OCI-LY1 (cell line): ENCODE data around the gene CCT7.
A peak's percentile ranks its signal among the peaks of the same experiment; 100 is the strongest.
"Not testable (repeated sequence)": the region's sequence is repeated elsewhere in the genome, so short reads cannot be mapped to it uniquely, and the experiment has no call there.

Experiments
- H2AFZ ChIP-seq: fragments of 200-600 bp; sonication (generic), shearing (Covaris generic); 2 replicates; pipeline ENCODE4 v1.6.0; 2014; ENCODE audit warnings: antibody characterized with exemption, mild to moderate bottlenecking, low read length
- H3F3A ChIP-seq: fragments of 200-600 bp; sonication (generic), shearing (Covaris generic); 2 replicates; pipeline ENCODE4 v1.6.0; 2014; ENCODE audit warnings: mild to moderate bottlenecking, antibody characterized with exemption, low read length, moderate library complexity; ENCODE audit not compliant: insufficient read depth
- H3K27ac ChIP-seq: fragments of 200-600 bp; sonication (generic); 2 replicates; pipeline ENCODE4 v1.5.1; 2014; ENCODE audit warnings: low read length, mixed run types, mild to moderate bottlenecking, low read depth; ENCODE audit not compliant: poor library complexity, severe bottlenecking
- H3K27me3 ChIP-seq: fragments of 200-600 bp; sonication (generic); 2 replicates; pipeline ENCODE4 v1.6.0; 2014; ENCODE audit warnings: antibody characterized with exemption, mild to moderate bottlenecking, low read length, moderate library complexity; ENCODE audit not compliant: insufficient read depth
- H3K36me3 ChIP-seq: fragments of 200-600 bp; sonication (generic); 2 replicates; pipeline ENCODE4 v1.6.1; 2014; ENCODE audit warnings: mild to moderate bottlenecking, antibody characterized with exemption, low read length, moderate library complexity, mixed read lengths; ENCODE audit not compliant: insufficient read depth
- H3K4me1 ChIP-seq: fragments of 200-600 bp; sonication (generic); 2 replicates; pipeline ENCODE4 v1.5.1; 2014; ENCODE audit warnings: mild to moderate bottlenecking, low read length, moderate library complexity; ENCODE audit not compliant: insufficient read depth, severe bottlenecking
- H3K4me2 ChIP-seq: fragments of 200-600 bp; sonication (generic), shearing (Covaris generic); 2 replicates; pipeline ENCODE4 v1.6.1; 2014; ENCODE audit warnings: low read length
- H3K4me3 ChIP-seq: fragments of 200-600 bp; sonication (generic); 2 replicates; pipeline ENCODE4 v1.5.1; 2014; ENCODE audit warnings: low read length, low read depth, mild to moderate bottlenecking, mixed read lengths; ENCODE audit not compliant: poor library complexity, severe bottlenecking
- H3K79me2 ChIP-seq: fragments of 200-600 bp; shearing (Covaris generic); 2 replicates; pipeline ENCODE4 v1.6.1; 2016; ENCODE audit warnings: mixed run types, low read length, mixed read lengths; ENCODE audit not compliant: insufficient read depth
- H3K9ac ChIP-seq: fragments of 200-600 bp; sonication (generic), shearing (Covaris generic); 2 replicates; pipeline ENCODE4 v1.6.1; 2014; ENCODE audit warnings: mild to moderate bottlenecking, low read length, mixed read lengths
- H3K9me2 ChIP-seq: fragments of 200-600 bp; sonication (generic), shearing (Covaris generic); 2 replicates; pipeline ENCODE4 v1.6.1; 2014; ENCODE audit warnings: low read depth, mild to moderate bottlenecking, low read length, mixed read lengths
- H3K9me3 ChIP-seq: fragments of 200-600 bp; shearing (Covaris generic); 2 replicates; pipeline ENCODE4 v1.6.1; 2014; ENCODE audit warnings: low read length, mixed read lengths
- H4K20me1 ChIP-seq: fragments of 200-600 bp; sonication (generic), shearing (Covaris generic); 2 replicates; pipeline ENCODE4 v1.6.0; 2016; ENCODE audit warnings: mild to moderate bottlenecking, low read length; ENCODE audit not compliant: insufficient read depth
- CTCF ChIP-seq: fragments of 200-600 bp; sonication (generic), shearing (Covaris generic); IDR thresholded peaks from 2 replicates; pipeline ENCODE4 v1.5.1; 2017; ENCODE audit warnings: mild to moderate bottlenecking, antibody characterized with exemption, low read length, moderate library complexity, mixed read lengths
- EZH2 ChIP-seq: fragments of 200-600 bp; sonication (generic), shearing (Covaris generic); IDR thresholded peaks from 2 replicates; pipeline ENCODE4 v1.8.0; 2017; ENCODE audit warnings: borderline replicate concordance, mixed run types, mild to moderate bottlenecking, antibody characterized with exemption, low read length, moderate library complexity, mixed read lengths

Gene CCT7

GRCh38 chr2:73259704-73260337 is 25.7 kb downstream of the CCT7 start:
- H3K27ac ChIP-seq = no peak overlapping the region
- H4K20me1 ChIP-seq = no peaks in the 10 kb centered on the region
- no peak overlapping the region for H3K4me3 ChIP-seq
- no peaks in the 10 kb centered on the region for H3K9me3 ChIP-seq
- H3K4me2 ChIP-seq = no peak overlapping the region
- H3K4me1 ChIP-seq = no peaks in the 10 kb centered on the region
- TF ChIP-seq EZH2 = no peak
- TF ChIP-seq CTCF = no peak
- H3F3A ChIP-seq = no peaks in the 10 kb centered on the region
- H3K27me3 ChIP-seq = no peaks in the 10 kb centered on the region
- no peaks in the 10 kb centered on the region for H3K9me2 ChIP-seq
- no peaks in the 10 kb centered on the region for H3K79me2 ChIP-seq
- no peak overlapping the region for H2AFZ ChIP-seq
- no peak overlapping the region for H3K9ac ChIP-seq
- peaks cover 84% of the 10 kb centered on the region for H3K36me3 ChIP-seq

- Histone ChIP-seq H3K27ac (no peak overlapping the region), H3K9me3 (no peaks in the 10 kb centered on the region), H3K4me2 (no peak overlapping the region), H3F3A (no peaks in the 10 kb centered on the region), H3K9me2 (no peaks in the 10 kb centered on the region), H3K36me3 (peaks cover 80% of the 10 kb centered on the region), H3K79me2 (no peaks in the 10 kb centered on the region), H3K27me3 (no peaks in the 10 kb centered on the region), H3K9ac (no peak overlapping the region), H2AFZ (no peak overlapping the region), H4K20me1 (no peaks in the 10 kb centered on the region), H3K4me1 (no peaks in the 10 kb centered on the region), H3K4me3 (no peak overlapping the region)
- TF ChIP-seq EZH2 (no peak), CTCF (peak; percentile 50; the same call in 1 of the 2 replicates)
Observed at GRCh38 chr2:73260338-73260984, 26.4 kb downstream of the CCT7 start.

- Histone ChIP-seq H3K27me3 (no peaks in the 10 kb centered on the region), H4K20me1 (no peaks in the 10 kb centered on the region), H3K79me2 (no peaks in the 10 kb centered on the region), H3K9me3 (no peaks in the 10 kb centered on the region), H3K9ac (no peak overlapping the region), H3K4me1 (no peaks in the 10 kb centered on the region), H3K36me3 (peaks cover 75% of the 10 kb centered on the region), H3K4me2 (no peak overlapping the region), H3F3A (no peaks in the 10 kb centered on the region), H2AFZ (no peak overlapping the region), H3K4me3 (no peak overlapping the region), H3K9me2 (no peaks in the 10 kb centered on the region), H3K27ac (no peak overlapping the region)
- no peak for TF ChIP-seq EZH2
- TF ChIP-seq CTCF = no peak
Observed at GRCh38 chr2:73262108-73262651, 28.1 kb downstream of the CCT7 start.

- H3K79me2 ChIP-seq, H3K9ac ChIP-seq, H3K4me1 ChIP-seq, H3K27ac ChIP-seq, H4K20me1 ChIP-seq, H3K4me3 ChIP-seq, H3K9me2 ChIP-seq, H2AFZ ChIP-seq, H3K27me3 ChIP-seq, H3K4me2 ChIP-seq, H3F3A ChIP-seq, H3K9me3 ChIP-seq: not testable (repeated sequence)
- H3K36me3 ChIP-seq = peaks cover 80% of the 10 kb centered on the region
Observed at GRCh38 chr2:73262691-73263429, 28.8 kb downstream of the CCT7 start.
